H9 (cell line): Measurements from ENCODE around the gene ADGRA1. TPM values are rescaled to one million over a fixed set of nuclear protein-coding genes. Genes with fewer than 3 reads are reported as not detected.

ENCODE experiments used
- DNase-seq: peaks from one replicate; pipeline ENCODE4 v3.0.0-alpha.2; 2017
- H2AFZ ChIP-seq: one replicate; pipeline ENCODE4 v1.6.1; 2013; ENCODE audit warnings: mild to moderate bottlenecking, low read length, control low read depth, moderate library complexity
- H2AK5ac ChIP-seq: 2 replicates; pipeline ENCODE4 v1.6.1; 2013; ENCODE audit warnings: low read length, control low read depth, mixed read lengths; ENCODE audit not compliant: insufficient read length
- H2BK120ac ChIP-seq: one replicate; pipeline ENCODE4 v1.6.1; 2013; ENCODE audit warnings: low read depth, mild to moderate bottlenecking, low read length, control low read depth, inconsistent platforms; ENCODE audit not compliant: poor library complexity, severe bottlenecking
- H2BK12ac ChIP-seq: 2 replicates; pipeline ENCODE4 v1.6.1; 2013; ENCODE audit warnings: low read length, control low read depth, mixed read lengths, low read depth; ENCODE audit not compliant: insufficient read length
- H2BK15ac ChIP-seq: 2 replicates; pipeline ENCODE4 v1.6.1; 2013; ENCODE audit warnings: low read depth, low read length, control low read depth
- H2BK20ac ChIP-seq: one replicate; pipeline ENCODE4 v1.6.1; 2013; ENCODE audit warnings: low read depth, mild to moderate bottlenecking, low read length, control low read depth, inconsistent platforms; ENCODE audit not compliant: poor library complexity, severe bottlenecking
- H2BK5ac ChIP-seq: 2 replicates; pipeline ENCODE4 v1.6.1; 2013; ENCODE audit warnings: low read length, control low read depth, mixed read lengths; ENCODE audit not compliant: insufficient read length
- H3K14ac ChIP-seq: 2 replicates; pipeline ENCODE4 v1.6.1; 2013; ENCODE audit warnings: low read length, control low read depth; ENCODE audit not compliant: insufficient read depth
- H3K18ac ChIP-seq: 2 replicates; pipeline ENCODE4 v1.6.1; 2013; ENCODE audit warnings: low read depth, mild to moderate bottlenecking, mixed read lengths, low read length, control low read depth; ENCODE audit not compliant: insufficient read length
- H3K23ac ChIP-seq: 2 replicates; pipeline ENCODE4 v1.6.1; 2013; ENCODE audit warnings: low read length, control low read depth, mixed read lengths, low read depth; ENCODE audit not compliant: insufficient read length
- H3K23me2 ChIP-seq: 2 replicates; pipeline ENCODE4 v1.6.1; 2013; ENCODE audit warnings: low read depth, mild to moderate bottlenecking, mixed read lengths, low read length, control low read depth; ENCODE audit not compliant: insufficient read length, poor library complexity, severe bottlenecking
- H3K27ac ChIP-seq: 2 replicates; pipeline ENCODE4 v1.5.1; 2013; ENCODE audit warnings: low read length, control low read depth, mixed read lengths, low read depth; ENCODE audit not compliant: insufficient read length
- H3K27me3 ChIP-seq: 2 replicates; pipeline ENCODE4 v1.6.1; 2013; ENCODE audit warnings: low read length, control low read depth, inconsistent platforms; ENCODE audit not compliant: insufficient read depth
- H3K4ac ChIP-seq: 2 replicates; pipeline ENCODE4 v1.6.1; 2013; ENCODE audit warnings: low read depth, mild to moderate bottlenecking, control low read depth, inconsistent platforms, low read length, moderate library complexity
- H3K4me1 ChIP-seq: 2 replicates; pipeline ENCODE4 v1.6.1; 2013; ENCODE audit warnings: low read length, control low read depth, inconsistent platforms; ENCODE audit not compliant: insufficient read depth
- H3K4me2 ChIP-seq: 2 replicates; pipeline ENCODE4 v1.6.1; 2013; ENCODE audit warnings: low read length, control low read depth, mixed read lengths; ENCODE audit not compliant: insufficient read length, insufficient read depth
- H3K56ac ChIP-seq: 2 replicates; pipeline ENCODE4 v1.6.1; 2013; ENCODE audit warnings: low read depth, mild to moderate bottlenecking, mixed read lengths, low read length, control low read depth; ENCODE audit not compliant: insufficient read length
- H3K79me1 ChIP-seq: 2 replicates; pipeline ENCODE4 v1.6.1; 2013; ENCODE audit warnings: low read depth, mild to moderate bottlenecking, moderate library complexity, low read length, control low read depth, inconsistent platforms; ENCODE audit not compliant: insufficient read depth, poor library complexity, severe bottlenecking
- H3K79me2 ChIP-seq: 2 replicates; pipeline ENCODE4 v1.6.1; 2013; ENCODE audit warnings: low read length, control low read depth, inconsistent platforms; ENCODE audit not compliant: insufficient read depth
- H3K9ac ChIP-seq: 2 replicates; pipeline ENCODE4 v1.6.1; 2013; ENCODE audit warnings: low read length, control low read depth, mixed read lengths; ENCODE audit not compliant: insufficient read length; ENCODE audit errors: extremely low read depth
- H3K9me3 ChIP-seq: one replicate; pipeline ENCODE4 v1.6.1; 2013; ENCODE audit warnings: low read depth, low read length, inconsistent platforms; ENCODE audit not compliant: control insufficient read depth
- H3T11ph ChIP-seq: one replicate; pipeline ENCODE4 v1.6.1; 2013; ENCODE audit warnings: mild to moderate bottlenecking, low read length, control low read depth, inconsistent platforms
- H4K20me1 ChIP-seq: one replicate; pipeline ENCODE4 v1.6.1; 2013; ENCODE audit not compliant: control insufficient read depth, insufficient read length, insufficient read depth
- H4K5ac ChIP-seq: 2 replicates; pipeline ENCODE4 v1.6.1; 2013; ENCODE audit warnings: low read depth, mild to moderate bottlenecking, mixed read lengths, low read length, control low read depth; ENCODE audit not compliant: insufficient read length
- H4K8ac ChIP-seq: replicated peaks from 2 replicates; pipeline ENCODE4 v1.6.1; 2013; ENCODE audit warnings: low read length, control low read depth, mixed read lengths, low read depth; ENCODE audit not compliant: insufficient read length
- H4K91ac ChIP-seq: 2 replicates; pipeline ENCODE4 v1.6.1; 2013; ENCODE audit warnings: low read depth, mild to moderate bottlenecking, moderate library complexity, mixed read lengths, low read length, control low read depth; ENCODE audit not compliant: insufficient read length
- H3K27ac Mint-ChIP-seq, 3 experiments: 2 replicates in 2 of 3; 3 replicates in 1 of 3; pipeline ENCODE4 v1.8.0; 2020 to 2021; ENCODE audit warnings: mixed read lengths in 3 of 3, mild to moderate bottlenecking in 1 of 3, moderate library complexity in 1 of 3
- H3K27me3 Mint-ChIP-seq: 2 replicates; pipeline ENCODE4 v1.8.0; 2021; ENCODE audit warnings: low read depth, mild to moderate bottlenecking, moderate library complexity, mixed read lengths
- H3K36me3 Mint-ChIP-seq, 3 experiments: 2 replicates in 2 of 3; 3 replicates in 1 of 3; pipeline ENCODE4 v1.8.0; 2020 to 2021; ENCODE audit warnings: low read depth in 3 of 3, mixed read lengths in 3 of 3; ENCODE audit not compliant: insufficient read depth in 1 of 3
- H3K4me1 Mint-ChIP-seq, 2 experiments: 2 replicates each; pipeline ENCODE4 v1.8.0; 2020; ENCODE audit warnings: mixed read lengths in 2 of 2
- H3K4me3 Mint-ChIP-seq, 2 experiments: 2 replicates in 1 of 2; 3 replicates in 1 of 2; pipeline ENCODE4 v1.8.0; 2020 to 2021; ENCODE audit warnings: mild to moderate bottlenecking in 2 of 2, mixed read lengths in 2 of 2, moderate library complexity in 1 of 2
- H3K9me3 Mint-ChIP-seq, 2 experiments: 2 replicates in 1 of 2; 3 replicates in 1 of 2; pipeline ENCODE4 v1.8.0; 2020; ENCODE audit warnings: mild to moderate bottlenecking in 2 of 2, mixed read lengths in 2 of 2, moderate library complexity in 1 of 2
- WGBS: extraction: QIAGEN DNeasy Blood & Tissue Kit; methylation state at CpG from one replicate; pipeline ENCODE4 v1.1.7; 2013; ENCODE audit warnings: missing lambda C conversion rate, low lambda C conversion rate, mixed read lengths; ENCODE audit not compliant: insufficient read length; ENCODE audit errors: extremely low coverage; 5-methylcytosine and 5-hydroxymethylcytosine counted together
- total RNA-seq: library from RNA; stranded (reverse); gene quantifications from 2 replicates; pipeline ENCODE4 v1.2.1, GENCODE V29; 2021
- TF ChIP-seq, protein P1 (sequence below): fragments of 200-600 bp; sonication (generic); conservative IDR thresholded peaks from 3 replicates; pipeline ENCODE4 v1.8.0; 2021; ENCODE audit warnings: antibody characterized with exemption, mild to moderate bottlenecking

The ADGRA1 gene
- total RNA-seq, 1 experiment from 2014 or later: 0.11 TPM

GRCh38 chr10:133100186-133100585 is 12.5 kb downstream of the ADGRA1 start:
- H3K4me1 ChIP-seq: no peaks in the 10 kb centered on the region
- H3K23me2 ChIP-seq: no peaks in the 10 kb centered on the region
- Mint-ChIP-seq H3K4me1 (peaks cover 22 to 49% of the 10 kb centered on the region in 2 experiments), H3K4me3 (no peak overlapping the region), H3K27me3 (peaks cover 6% of the 10 kb centered on the region), H3K9me3 (no peaks in the 10 kb centered on the region), H3K36me3 (no peaks in the 10 kb centered on the region), H3K27ac (no peak overlapping the region)
- H4K91ac ChIP-seq: no peak overlapping the region
- TF ChIP-seq, protein P1, sequence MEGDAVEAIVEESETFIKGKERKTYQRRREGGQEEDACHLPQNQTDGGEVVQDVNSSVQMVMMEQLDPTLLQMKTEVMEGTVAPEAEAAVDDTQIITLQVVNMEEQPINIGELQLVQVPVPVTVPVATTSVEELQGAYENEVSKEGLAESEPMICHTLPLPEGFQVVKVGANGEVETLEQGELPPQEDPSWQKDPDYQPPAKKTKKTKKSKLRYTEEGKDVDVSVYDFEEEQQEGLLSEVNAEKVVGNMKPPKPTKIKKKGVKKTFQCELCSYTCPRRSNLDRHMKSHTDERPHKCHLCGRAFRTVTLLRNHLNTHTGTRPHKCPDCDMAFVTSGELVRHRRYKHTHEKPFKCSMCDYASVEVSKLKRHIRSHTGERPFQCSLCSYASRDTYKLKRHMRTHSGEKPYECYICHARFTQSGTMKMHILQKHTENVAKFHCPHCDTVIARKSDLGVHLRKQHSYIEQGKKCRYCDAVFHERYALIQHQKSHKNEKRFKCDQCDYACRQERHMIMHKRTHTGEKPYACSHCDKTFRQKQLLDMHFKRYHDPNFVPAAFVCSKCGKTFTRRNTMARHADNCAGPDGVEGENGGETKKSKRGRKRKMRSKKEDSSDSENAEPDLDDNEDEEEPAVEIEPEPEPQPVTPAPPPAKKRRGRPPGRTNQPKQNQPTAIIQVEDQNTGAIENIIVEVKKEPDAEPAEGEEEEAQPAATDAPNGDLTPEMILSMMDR: no peak
- no peak overlapping the region for H3K23ac ChIP-seq
- no peak overlapping the region for H3K27ac ChIP-seq
- H4K8ac ChIP-seq: no peak overlapping the region
- H2BK20ac ChIP-seq: no peak overlapping the region
- H3K27me3 ChIP-seq: no peaks in the 10 kb centered on the region
- H3K4ac ChIP-seq: no peak overlapping the region
- H3K4me2 ChIP-seq: no peak overlapping the region
- no peak for DNase-seq
- no peak overlapping the region for H2AK5ac ChIP-seq
- no peaks in the 10 kb centered on the region for H3K79me2 ChIP-seq
- H2BK5ac ChIP-seq: no peak overlapping the region
- H2AFZ ChIP-seq: no peak overlapping the region
- no peak overlapping the region for H3K56ac ChIP-seq
- no peak overlapping the region for H4K5ac ChIP-seq
- H4K20me1 ChIP-seq: peaks cover 4% of the 10 kb centered on the region
- no peak overlapping the region for H3K9ac ChIP-seq
- no CpG with 5 or more reads among the region's 24 CpGs for WGBS
- no peak overlapping the region for H3K18ac ChIP-seq
- H2BK15ac ChIP-seq: no peak overlapping the region
- no peak overlapping the region for H2BK12ac ChIP-seq
- H3K79me1 ChIP-seq: no peaks in the 10 kb centered on the region
- no peak overlapping the region for H3T11ph ChIP-seq
- H3K9me3 ChIP-seq: no peaks in the 10 kb centered on the region
- no peak overlapping the region for H3K14ac ChIP-seq
- no peak overlapping the region for H2BK120ac ChIP-seq
